Activated T-cell treated with anti-CD3 and anti-CD28 coated beads for 24 hours (primary cell): Measurements from ENCODE around the gene KLK12.
"Not testable (repeated sequence)": the region's sequence is repeated elsewhere in the genome, so short reads cannot be mapped to it uniquely, and the experiment has no call there.

ENCODE experiments used
- DNase-seq: peaks from one replicate; pipeline ENCODE4 v3.0.0-alpha.2; 2020; ENCODE audit warnings: low read depth

Gene KLK12

DNA sequence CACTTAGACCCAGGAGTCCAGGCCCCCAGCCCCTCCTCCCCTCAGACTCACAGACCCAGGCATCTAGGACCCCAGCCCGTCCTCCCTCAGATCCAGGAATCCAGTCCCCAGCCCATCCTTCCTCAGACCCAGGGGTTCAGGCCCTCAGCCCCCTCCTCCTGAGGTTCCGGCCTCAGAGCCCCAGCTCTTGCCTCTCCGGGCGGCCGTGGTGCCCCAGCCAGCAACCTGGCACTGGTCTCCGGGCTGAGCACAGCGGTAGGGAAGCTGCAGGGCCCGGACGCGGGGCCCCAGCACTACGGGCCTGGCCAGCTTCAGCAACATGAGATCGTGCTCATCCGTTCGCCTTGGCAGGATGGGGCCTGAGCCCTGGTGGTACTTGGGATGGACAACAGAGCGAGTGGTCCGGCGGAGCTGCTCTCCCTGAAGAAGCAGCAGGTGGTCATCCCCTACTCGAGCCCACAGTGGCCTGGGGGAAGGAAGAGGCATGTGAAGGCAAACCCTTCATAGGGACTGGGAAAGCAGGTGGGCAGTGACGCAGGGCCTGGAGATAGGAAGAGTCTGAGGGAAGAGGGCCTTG, 19.0 kb downstream of the KLK12 start:
- DNase-seq: no peak

DNA sequence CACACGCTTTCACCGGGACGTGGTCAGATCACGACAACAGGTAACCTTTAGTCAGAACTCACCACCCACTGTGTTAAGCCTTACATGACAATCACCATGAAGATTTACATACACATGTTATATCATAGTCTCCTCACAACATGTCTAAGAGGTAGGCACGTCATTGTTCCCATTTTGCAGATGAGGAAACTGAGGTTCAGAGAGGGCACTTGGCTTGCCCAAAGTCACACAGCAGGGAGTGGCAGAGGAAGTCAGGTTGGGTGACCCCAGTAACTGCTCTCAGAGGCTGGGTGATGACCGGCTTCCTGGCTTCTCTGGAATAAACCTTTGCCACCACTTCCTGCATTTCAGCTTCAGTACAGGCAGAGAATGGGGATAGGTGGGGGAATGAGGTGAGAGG, 20.6 kb downstream of the KLK12 start:
- DNase-seq: no peak

DNA sequence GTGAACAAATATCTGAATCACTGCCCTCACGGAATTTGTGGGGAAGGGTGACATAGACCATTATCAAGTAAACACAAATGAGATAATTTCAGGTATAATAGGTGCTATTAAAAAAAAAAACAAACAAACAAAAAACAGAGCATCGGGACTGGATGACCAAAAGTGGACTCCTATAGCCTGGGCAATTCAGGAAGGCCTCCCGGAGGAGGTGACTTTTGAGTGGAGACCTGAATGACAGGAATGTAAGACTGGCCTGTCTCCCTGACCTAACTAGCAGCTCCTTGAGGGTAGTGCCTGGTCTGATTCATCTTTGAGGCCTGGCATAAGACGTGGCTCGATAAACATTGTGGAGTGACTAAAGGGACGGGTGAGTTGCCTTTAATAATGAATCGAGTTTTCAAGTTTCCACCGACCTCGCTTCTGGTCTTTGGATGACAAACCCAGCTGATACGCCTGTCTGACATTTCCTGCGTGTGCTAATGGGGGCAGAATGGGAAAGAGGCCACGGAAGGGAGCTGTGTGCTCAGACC, 22.1 kb downstream of the KLK12 start:
- DNase-seq: no peak

- no peak for DNase-seq
Measured at GRCh38 chr19:51010066-51010795, 24.6 kb downstream of the KLK12 start.

DNA sequence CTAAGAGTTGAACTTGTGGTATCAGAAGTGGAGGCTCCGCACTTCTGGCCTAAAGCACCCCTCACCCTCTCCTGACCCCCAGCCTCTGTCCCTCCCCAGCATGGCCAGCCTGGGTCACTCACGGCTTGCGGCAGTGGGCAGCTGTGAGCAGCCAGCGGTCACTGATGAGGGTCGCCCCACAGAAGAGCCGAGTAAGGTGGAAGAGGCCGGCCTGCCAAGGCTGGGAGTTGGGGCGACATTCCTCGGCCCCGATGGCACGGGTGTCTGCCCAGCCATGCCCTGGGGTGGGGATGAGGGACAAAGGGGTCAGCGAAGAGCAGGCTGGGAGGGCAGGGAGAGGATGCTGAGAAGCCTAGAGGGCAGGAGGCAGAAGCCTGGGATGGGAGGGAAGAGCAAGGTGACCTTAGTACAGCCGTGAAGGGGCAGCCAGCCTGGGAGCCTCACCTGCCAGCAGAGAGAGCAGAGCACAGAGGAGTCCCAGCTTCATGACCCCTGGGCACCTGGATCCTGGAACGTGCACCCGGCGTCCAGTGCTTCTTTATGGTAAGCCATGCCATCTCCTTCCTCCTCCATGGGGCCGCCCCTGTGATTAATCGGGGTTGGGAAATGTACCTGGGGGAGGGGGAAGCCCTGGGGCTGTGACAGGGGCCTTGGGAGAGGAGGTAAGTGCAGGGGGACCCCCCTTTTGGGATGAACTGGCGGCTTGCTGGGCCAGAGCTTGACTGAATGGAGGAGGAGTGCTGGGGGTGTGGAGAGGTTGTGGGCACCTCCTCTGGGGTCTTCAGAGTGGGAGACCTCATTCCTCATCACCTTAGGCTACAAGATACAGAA, 25.5 kb downstream of the KLK12 start:
- no peak for DNase-seq

GRCh38 chr19:51007488-51007887, 27.3 kb downstream of the KLK12 start:
- DNase-seq: no peak

DNA sequence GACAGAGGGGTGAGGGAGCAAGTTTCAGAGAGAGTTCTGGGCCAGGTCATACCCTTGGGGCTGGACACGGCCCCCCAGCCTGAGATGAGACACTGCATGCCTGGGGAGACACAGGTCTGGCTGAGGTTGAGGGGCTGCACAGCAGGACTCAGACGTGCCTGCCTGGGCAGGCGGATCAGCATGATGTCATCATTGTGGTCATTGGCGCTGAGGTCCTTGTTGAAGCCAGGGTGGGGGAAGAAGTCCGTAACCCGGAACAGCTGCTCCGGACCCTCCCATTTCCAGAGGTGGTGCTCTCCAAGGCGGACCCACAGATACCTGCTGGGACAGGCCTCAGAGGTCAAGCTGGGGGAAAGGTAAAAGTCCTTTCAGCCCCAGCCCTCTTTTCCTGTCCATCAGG, 28.4 kb downstream of the KLK12 start:
- DNase-seq: no peak

DNA sequence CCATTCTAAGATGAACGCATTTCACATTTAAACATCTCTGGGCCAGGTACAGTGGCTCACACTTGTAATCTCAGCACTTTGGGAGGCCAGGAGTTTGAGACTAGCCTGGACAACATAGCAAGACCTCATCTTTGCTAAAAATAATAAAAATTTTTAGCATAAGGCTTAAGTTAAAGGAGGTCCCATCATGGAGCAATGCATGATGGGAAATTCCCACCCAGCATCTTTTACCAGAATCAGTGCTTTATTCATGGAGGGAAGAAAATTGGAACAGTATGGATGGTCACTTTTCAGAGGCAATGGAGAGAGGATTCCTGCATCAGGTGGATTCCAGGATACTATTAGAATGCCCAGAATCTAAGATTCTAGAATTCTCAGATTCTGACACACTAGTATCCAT, 29.6 kb downstream of the KLK12 start:
- DNase-seq: no peak

DNA sequence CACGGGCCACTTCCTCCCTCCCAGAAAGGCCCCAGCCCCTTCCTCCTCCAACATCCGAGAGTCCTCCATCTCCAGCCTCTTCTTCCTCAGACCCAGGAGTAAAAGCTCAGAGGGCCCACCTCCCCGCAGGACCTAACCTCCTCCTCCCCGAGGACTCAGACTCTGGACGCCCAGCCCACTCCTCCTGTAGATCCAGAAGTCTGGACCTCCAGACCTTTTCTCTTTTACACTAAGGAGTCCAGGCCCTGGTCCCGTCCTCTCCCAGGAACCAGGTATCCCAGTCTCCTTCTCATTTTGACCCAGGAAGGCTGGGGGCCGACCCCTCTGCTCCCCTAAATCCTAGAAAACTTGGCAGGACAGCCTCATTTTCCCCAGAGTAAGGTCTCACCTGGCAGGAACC, 31.5 kb downstream of the KLK12 start:
- DNase-seq: no peak

DNA sequence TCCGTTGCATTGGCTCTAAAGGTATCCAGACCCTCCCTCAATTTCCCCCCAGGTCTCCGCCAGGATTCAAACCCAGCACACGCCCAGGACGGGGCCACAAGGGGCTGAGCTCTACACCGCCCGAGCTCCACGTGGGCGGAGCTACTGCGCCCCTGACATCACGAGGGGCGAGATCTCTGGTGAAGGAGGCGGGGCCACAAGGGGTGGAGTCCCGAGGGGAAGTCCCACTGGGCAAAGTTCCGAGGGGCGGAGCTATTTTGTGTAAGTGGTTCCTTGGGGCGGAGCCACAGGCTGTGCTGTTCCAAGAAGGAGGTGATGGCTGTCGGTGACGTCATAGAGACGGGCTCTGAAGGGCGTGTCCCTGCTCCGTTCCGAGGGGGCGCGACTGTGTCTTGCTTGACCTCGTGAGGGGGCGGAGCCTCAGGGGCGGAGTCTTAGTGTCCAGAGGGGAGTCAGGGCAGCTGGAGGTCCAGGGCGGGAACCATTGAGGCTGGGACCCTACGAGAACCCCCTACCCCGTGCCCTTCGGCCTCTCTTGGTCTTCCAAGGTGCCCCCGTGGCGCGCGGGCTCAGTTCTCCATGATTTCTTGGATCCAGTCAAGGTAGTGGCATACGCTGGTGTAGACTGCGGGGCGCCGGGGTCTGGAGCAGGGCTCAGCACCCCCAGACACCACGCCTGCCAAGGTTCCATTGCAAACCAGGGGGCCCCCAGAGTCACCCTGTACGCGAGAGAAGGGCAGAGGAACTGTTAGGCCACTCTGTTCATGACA, 32.1 kb downstream of the KLK12 start:
- peak; percentile 8 for DNase-seq

GRCh38 chr19:51002089-51002532, 32.7 kb downstream of the KLK12 start:
- no peak for DNase-seq

- DNase-seq: no peak
Measured at GRCh38 chr19:51001515-51001914, 33.3 kb downstream of the KLK12 start, which contains the start of gene KLK8. Gene KLK8, minus strand, starts transcription at chr19:51001604. Its CDS starts 437 bp downstream, at chr19:51001167.

DNA sequence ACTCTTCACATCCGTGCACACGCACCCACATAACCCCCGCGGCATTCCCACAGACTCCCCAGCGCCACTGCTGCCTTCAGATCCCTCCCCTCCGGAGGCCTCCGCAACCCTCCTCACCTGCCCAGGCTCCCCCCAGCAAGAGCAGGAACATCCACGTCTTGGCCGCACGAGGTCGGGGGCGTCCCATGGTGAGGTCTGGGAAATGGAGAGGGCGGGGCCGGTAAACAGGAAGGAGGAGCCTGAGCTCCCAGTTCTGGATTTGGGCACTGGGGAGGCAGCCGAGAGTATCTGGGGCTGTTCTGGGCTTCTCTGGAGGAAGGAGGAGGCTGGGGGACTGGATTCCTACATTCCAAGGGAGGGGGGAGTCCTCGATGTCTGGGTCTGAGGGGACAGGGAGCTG, 33.8 kb downstream of the KLK12 start:
- DNase-seq: no peak

- DNase-seq: no peak
Measured at GRCh38 chr19:51000426-51000825, 34.4 kb downstream of the KLK12 start.

GRCh38 chr19:50998686-50999085, 36.1 kb downstream of the KLK12 start:
- no peak for DNase-seq

DNA sequence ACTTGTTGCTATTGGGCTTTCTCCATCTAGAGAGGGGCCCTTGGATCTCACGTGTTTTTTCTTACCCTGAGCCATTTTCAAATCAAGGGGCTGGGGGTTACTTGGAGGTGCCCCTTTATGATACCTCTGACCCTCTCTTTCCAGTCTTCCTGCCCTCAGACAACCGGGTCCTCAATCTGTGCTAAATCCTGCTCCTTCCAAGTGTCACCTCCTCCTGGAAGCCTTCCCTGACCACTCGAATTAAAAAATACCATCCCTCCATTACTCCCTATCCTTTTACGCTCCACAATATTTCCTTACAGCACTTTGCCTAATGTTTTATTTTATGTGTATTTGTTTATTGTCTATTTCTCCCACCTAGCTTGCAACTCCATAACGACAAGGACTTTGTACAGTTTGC, 36.7 kb downstream of the KLK12 start:
- no peak for DNase-seq

GRCh38 chr19:50994129-50994528, 40.7 kb downstream of the KLK12 start:
- DNase-seq: no peak

GRCh38 chr19:50992666-50993035, 42.2 kb downstream of the KLK12 start:
- DNase-seq: no peak

DNA sequence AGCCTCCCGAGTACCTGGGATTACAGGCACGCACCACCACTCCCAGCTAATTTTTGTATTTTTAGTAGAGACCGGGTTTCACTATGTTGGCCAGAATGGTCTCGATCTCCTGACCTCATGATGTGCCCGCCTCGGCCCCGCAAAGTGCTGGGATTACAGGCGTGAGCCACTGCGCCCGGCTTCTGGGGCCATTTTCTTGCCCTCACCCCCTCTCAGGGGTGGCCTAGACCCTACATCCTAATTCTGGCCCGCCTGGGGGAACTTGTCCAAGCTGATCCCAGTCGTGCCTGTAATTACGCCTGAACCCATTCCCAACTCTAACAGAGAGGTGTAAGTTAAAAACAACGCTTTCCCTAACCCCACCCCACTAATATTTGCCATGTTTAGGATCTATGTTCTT, 50.4 kb downstream of the KLK12 start:
- DNase-seq: not testable (repeated sequence)

GRCh38 chr19:50983625-50984292, 51.0 kb downstream of the KLK12 start, which contains the start of gene KLK7:
Gene KLK7, minus strand, starts transcription at chr19:50983917. Its CDS starts 1,518 bp downstream, at chr19:50982399.
- no peak for DNase-seq

DNA sequence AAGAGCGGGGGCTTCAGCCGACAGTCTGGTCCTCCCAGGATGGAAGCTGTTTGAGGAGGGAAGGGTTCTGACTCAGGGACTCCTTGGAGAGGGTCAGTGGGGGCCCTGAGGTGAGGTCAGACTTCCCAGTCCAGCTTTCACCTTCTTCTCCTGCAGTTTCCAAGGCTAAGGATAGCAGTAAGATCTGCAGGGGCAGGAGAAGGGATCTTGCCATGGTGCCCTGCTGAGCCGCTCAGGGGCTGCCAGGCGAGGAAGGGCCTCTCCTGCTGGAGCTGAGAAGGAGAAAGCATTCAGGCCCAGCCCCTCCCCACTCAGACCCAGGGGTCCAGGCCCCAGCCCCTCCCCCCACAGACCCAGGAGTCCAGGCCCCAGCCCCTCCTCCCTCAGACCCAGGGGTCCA, 52.6 kb downstream of the KLK12 start:
- DNase-seq: no peak
